ENCODE results near the gene KNDC1.
"Not testable (repeated sequence)": the region's sequence is repeated elsewhere in the genome, so short reads cannot be mapped to it uniquely, and the experiment has no call there.

- TF ChIP-seq CTCF, POLR2A (IDR thresholded peaks at IDR 0.05): not testable (repeated sequence)
These were observed 8.9 kb upstream of the KNDC1 start for GRCh38 chr10:133151071-133151470.

Measured in Peyer's patch (tissue), 4 donors.